Measurements from ENCODE around the gene EVPL.

The EVPL gene

DNA sequence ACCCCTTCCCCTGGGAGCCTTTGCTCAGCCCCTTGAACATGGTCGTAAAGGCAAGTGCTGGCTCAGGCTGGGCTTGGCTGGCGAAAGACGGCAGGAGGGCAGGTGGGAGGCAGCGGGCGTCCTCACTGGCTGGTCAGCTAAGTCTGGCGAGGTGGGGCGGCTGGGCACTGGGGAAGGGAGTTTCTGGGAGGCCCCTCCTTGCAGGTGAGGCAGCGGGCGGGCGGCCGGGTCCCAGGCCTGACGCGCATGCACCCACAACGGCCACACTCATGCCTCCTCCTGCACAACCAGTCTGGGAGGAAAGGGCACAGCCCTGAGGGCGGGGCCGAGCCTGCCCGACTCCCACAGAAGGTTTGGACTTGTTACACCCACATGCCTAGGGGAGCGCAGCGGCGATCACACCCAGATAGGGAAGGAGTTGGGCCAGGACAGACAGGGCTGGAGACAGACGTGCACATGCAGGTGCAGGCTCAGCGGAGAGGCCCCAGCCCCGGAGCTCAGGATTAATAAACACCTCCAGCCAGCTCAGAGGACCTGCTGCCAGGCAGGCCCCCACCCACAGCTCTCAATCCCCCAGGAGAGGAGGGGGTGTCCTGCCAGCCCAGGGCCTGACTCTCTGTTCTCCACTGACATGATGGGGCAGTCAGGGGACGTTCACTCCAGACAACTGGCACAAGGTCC lies at the start of gene EVPL:
TSS of gene EVPL (minus strand) at position 148 of the 681 bp plus-strand sequence. CDS start at position 40, 108 bp downstream.
- no peak for DNase-seq (ENCODE audit: extremely low spot score)
- POLR2A ChIA-PET: no interaction called here
- no peak for TF ChIP-seq CTCF (IDR thresholded peaks at IDR 0.05; ENCODE audit: control extremely low read depth, extremely low read depth, low read depth, missing control alignments)
- CTCF ChIA-PET: interaction anchor here (1.2 to 1.6 kb wide), 2 partner anchors 13 to 17 kb away, joined by 3 to 5 read pairs; no protein-coding TSS in a partner anchor

GRCh38 chr17:76076146-76076764 lies 49.1 kb upstream of the EVPL start:
- CTCF ChIA-PET: interaction anchor here (1.2 kb wide), 1 partner anchor 204 kb away, joined by 3 read pairs; no protein-coding TSS in a partner anchor

GRCh38 chr17:76075364-76076145 lies 48.4 kb upstream of the EVPL start:
- ChIA-PET POLR2A (no interaction called here), CTCF (interaction anchor here (1.2 to 1.3 kb wide), 2 partner anchors 8 to 204 kb away, joined by 3 to 4 read pairs; no protein-coding TSS in a partner anchor)
- no peak for DNase-seq (ENCODE audit: extremely low spot score)
- TF ChIP-seq CTCF (IDR thresholded peaks at IDR 0.05; ENCODE audit: control extremely low read depth, extremely low read depth, low read depth, missing control alignments): no peak

More at GRCh38 chr17:76076146-76076764, 49.1 kb upstream of the EVPL start:
- POLR2A ChIA-PET: no interaction called here
- DNase-seq (ENCODE audit: extremely low spot score): no peak
- no peak for TF ChIP-seq CTCF (IDR thresholded peaks at IDR 0.05; ENCODE audit: control extremely low read depth, extremely low read depth, low read depth, missing control alignments)

DNA sequence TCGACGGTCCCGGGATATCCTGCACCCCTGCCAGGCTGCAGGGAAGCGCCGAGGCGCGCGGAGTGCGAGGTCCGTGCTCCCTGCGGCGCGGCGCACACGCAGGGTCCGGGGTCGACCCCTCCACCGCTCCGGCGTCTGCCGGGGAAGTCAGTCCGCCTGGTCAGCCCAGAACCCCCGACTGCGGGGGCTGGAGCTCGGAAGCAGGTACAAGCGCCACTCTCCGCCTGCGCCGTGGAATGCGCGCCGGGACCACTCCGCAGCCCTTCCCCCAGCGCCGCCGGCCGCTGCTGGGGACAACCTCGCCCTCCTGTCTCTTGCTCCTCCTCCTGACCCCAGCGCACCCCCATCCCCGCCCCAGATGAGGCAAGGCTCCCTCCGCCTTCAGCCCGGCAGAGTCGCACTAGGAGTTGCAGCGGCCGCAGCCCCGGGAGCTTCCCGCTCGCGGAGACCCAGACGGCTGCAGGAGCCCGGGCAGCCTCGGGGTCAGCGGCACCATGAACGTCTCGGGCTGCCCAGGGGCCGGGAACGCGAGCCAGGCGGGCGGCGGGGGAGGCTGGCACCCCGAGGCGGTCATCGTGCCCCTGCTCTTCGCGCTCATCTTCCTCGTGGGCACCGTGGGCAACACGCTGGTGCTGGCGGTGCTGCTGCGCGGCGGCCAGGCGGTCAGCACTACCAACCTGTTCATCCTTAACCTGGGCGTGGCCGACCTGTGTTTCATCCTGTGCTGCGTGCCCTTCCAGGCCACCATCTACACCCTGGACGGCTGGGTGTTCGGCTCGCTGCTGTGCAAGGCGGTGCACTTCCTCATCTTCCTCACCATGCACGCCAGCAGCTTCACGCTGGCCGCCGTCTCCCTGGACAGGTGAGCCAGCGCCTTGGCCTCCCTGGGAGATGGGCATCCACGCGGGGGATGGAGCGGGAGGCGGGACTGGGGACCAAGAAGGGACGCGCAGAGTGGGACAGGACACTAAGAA lies 47.6 kb upstream of the EVPL start, which contains the start of gene GALR2:
TSS of gene GALR2 (plus strand) at position 392 of the 974 bp plus-strand sequence. CDS start at position 495, 103 bp downstream.
- ChIA-PET POLR2A (no interaction called here), CTCF (interaction anchor here (0.8 to 1.3 kb wide), 2 partner anchors 9 to 11 kb away, joined by 3 to 4 read pairs; no protein-coding TSS in a partner anchor)
- DNase-seq (ENCODE audit: extremely low spot score): no peak
- TF ChIP-seq CTCF (IDR thresholded peaks at IDR 0.05; ENCODE audit: control extremely low read depth, extremely low read depth, low read depth, missing control alignments): no peak

DNA sequence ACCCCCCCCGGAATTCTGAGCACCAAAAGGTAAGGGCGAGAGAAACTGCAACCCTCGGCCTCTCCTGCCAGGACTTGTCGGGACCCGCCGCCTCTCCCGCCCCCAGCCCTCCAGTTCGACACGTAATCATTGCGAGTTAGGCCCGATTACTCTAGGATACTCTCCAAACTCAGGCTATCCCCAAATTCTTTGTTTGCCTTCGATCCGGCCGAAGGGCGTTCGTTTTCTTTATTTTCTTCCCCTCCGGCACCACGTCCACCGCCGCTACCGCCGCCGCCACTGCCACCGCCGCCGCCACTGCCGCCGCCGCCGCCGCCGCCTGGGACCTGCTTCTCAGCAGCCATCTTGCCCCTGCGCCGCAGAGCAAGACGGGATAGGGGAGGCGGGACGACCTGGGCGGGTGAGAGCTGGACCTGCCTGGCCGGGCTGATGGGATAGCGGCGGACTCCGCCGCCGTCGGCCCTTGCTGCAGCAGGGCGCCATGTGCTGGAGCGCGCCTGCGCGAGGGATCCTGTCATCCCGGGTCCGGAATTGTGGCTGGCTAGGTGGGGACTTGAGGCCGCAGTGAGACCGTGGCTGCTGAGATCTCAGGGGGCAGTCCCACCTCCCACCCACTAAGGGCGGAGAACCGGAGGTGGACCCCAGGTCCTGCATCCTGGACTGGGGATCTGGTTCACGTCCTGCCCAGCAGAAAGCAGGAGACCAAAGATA lies 45.2 kb upstream of the EVPL start, which contains the start of gene SRP68:
TSS of gene SRP68 (minus strand) at position 370 of the 711 bp plus-strand sequence. CDS start at position 344, 26 bp downstream.
- TF ChIP-seq CTCF (IDR thresholded peaks at IDR 0.05; ENCODE audit: control extremely low read depth, extremely low read depth, low read depth, missing control alignments): no peak
- DNase-seq (ENCODE audit: extremely low spot score): peak; percentile 95
- ChIA-PET POLR2A (interaction anchor here (1.0 kb wide), 1 partner anchor 282 kb away, joined by 3 read pairs; the partner anchor contains the start of gene PRPSAP1), CTCF (interaction anchor here (1.0 to 1.7 kb wide), 4 partner anchors 11 to 326 kb away, joined by 3 to 5 read pairs (median 3); no protein-coding TSS in a partner anchor)
